KG1 (cell line): ENCODE measurements around the gene TRNP1.
"Not testable (repeated sequence)": the region's sequence is repeated elsewhere in the genome, so short reads cannot be mapped to it uniquely, and the experiment has no call there.

Source experiments
- DNase-seq: peaks from one replicate; lab custom pipeline; 2025; lab: John Stamatoyannopoulos, UW

Gene TRNP1

GRCh38 chr1:26993237-26994019 is at the start of gene TRNP1:
TRNP1 (plus strand) TSS chr1:26993692; CDS start chr1:26993787, 95 bp downstream.
- peak; percentile 16 for DNase-seq

- no peak for DNase-seq
Observed at GRCh38 chr1:26945138-26945537, 48.4 kb upstream of the TRNP1 start.

GRCh38 chr1:26945728-26946127 is 47.8 kb upstream of the TRNP1 start:
- DNase-seq = no peak

GRCh38 chr1:26946270-26946669 is 47.2 kb upstream of the TRNP1 start:
- DNase-seq = no peak

- not testable (repeated sequence) for DNase-seq
Observed at GRCh38 chr1:26948725-26949057, 44.8 kb upstream of the TRNP1 start.

DNA sequence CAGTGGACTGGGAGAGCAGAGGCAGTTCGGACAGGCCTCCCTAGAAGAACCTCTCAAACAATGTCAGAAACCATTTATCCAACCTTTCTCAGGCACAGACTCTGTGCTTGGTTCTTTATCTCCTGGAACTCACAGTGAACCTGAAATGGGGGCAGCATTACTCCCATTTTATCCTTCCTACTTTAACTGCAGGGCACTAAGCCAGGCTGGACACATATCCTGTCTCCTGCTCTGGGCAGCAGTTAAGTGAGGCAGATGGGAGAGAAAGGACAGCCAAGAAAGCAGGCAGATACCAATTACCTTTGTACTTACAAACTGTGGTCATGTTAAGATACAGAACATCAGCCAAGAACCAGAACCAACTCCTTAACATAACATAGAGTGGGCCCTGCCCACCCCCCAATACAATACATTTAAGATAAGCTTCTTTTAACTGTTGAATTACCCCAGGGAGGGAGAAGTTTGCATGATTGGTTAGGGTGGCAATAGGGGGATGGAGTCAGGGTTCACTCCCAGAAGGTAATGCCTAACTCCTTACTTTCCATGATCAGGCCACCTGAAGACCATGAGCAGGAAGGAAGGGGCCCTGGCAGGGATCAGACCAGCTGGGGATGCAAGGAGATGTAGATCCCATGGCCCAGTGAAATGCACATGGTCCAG is 44.1 kb upstream of the TRNP1 start:
- no peak for DNase-seq

DNA sequence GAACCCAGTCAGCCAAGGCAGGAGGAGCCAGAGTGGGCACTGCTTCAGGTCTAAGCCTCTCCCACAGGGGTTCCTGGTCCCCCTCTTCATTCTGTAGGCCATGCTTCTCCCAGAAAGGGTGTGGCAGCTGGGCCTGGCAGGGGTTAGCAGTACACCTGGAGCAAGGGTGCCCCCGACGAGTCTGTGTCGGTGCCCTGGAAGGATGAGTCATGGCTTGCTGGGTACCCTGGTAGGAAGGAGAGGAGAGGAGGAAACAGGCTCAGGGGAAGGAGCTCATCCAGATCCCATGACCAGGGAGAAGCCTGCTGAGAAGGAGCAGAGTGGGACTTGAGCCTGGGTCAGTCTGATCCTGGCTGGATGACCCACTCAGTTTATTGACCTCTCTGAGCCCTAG is 43.6 kb upstream of the TRNP1 start:
- DNase-seq = no peak

DNA sequence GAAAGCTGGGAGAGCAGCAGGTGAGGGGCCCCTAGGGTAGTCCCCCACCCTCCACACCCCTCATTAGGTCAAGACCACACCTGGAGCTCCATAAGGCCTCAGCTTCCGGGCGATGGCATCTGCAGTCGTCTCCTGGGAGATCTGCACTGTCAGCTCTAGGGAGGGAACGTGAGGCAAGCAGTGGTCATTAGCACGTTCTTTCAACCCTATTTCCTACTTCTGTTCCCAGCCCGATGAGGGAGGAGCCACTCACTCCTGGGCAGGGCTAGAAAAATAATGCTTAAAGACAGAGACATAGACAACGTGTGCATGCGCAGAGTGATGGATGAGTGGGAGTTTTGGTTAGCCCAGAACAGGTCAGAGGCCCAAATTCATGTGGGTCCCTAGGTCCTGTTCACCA is 42.9 kb upstream of the TRNP1 start:
- DNase-seq = no peak

DNA sequence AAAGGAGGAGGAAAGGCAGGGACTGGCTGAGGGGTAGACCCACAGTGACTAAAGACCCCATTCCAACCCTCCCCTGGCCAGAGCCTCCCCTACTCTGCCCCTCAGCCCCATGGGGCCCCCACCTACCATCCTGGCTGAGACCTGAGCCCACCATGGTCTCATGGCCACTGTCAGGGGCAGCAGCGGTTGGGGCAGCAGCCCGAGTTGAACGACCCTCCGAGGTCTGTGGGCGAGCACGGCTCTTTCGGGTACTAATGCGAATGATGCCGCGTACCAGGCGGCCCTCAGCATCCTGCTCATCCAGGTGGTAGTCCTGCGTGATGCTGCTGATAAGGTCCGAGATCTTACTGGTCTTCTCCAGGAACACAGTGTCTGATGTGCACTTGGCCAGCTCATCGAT is 42.3 kb upstream of the TRNP1 start:
- no peak for DNase-seq

GRCh38 chr1:26951821-26952497 is 41.5 kb upstream of the TRNP1 start:
- no peak for DNase-seq

- DNase-seq = no peak
Observed at GRCh38 chr1:26953374-26953773, 40.1 kb upstream of the TRNP1 start.

DNA sequence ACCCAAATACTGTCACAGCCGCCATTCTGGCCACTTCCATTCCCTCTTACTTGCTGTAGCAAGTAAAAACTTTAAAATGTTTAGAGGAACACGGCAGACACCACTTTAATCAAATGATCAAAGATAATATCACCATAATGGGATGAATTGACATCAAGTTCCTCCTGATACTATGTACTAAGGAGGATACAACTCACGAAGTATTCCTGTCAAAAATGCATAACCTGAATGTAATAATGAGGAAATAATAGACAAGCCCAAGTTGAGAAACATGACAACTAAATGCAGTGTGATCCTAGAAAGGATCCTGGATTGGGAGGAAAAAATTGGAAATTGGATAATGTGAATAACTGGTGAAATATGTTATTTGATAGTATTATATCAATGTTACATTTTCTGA is 37.2 kb upstream of the TRNP1 start:
- DNase-seq = no peak

- DNase-seq = no peak
Observed at GRCh38 chr1:26957306-26957705, 36.2 kb upstream of the TRNP1 start.

DNA sequence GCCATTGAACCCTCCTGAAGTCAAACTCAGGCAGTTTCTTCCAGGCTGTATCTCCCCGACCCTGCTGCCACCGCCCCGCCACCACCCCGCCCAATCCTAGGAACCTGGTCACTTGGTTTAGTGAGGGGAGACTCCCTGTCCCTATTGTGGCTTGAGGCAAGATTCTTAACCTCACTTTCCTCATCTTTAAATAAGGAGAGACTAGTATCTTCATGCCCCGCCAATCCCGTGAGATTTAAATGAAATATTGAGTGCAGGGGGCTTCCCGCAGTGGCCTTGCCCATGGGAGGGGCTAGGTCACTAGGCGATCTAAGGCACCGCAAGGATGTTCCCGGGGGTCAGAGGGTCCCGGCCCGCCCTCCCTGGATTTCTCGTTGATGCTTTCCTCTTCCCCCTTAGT is 34.2 kb upstream of the TRNP1 start:
- DNase-seq = no peak

DNA sequence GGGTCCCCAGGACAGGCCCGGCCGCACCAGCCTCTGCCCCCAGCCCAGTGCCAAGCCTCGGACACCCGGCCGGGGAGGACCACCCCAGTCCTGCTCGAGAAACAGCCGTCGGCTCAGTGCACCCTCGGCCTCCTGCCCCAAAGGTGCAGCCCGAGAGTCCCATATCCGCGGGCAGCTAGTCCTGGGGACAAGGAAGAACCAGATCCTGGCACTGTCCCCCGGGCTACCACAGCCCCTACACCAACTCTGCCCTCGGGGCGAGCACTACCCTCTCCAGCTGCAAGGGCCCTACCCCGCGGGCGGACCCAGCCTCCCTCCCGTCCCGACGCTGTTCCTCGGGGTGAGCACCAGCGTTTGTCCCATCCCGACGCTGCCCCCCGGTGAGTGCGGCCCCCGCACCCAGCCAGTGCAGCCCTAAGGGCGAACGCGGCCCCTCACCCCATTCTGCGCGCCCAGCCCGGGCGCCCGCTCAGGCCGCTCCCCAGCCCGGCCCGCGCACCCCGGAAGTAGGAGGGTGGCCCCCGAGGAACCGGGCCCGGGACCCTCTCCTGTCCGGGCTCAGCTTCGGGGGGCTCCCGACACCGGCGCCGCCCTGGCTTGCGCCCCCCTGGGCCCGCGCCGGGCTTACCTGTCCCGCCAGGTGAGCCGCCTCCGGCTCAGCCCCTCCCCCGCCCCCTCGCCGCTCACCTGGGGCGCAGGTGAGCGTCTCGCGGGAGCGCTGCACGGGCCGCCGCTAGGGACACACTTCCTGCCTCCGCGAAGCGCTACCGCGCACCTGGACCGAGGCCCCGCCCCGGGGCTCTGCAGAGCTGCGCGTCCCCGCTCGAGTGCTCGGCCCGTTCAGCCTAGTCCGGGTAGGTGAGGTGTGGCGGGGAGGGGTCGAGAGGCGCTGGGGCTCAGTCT is 33.5 kb upstream of the TRNP1 start, which contains the start of gene KDF1:
TSS of gene KDF1 (minus strand) at position 747 of the 903 bp plus-strand sequence. CDS start 8,088 bp downstream, outside the sequence.
- DNase-seq = no peak

DNA sequence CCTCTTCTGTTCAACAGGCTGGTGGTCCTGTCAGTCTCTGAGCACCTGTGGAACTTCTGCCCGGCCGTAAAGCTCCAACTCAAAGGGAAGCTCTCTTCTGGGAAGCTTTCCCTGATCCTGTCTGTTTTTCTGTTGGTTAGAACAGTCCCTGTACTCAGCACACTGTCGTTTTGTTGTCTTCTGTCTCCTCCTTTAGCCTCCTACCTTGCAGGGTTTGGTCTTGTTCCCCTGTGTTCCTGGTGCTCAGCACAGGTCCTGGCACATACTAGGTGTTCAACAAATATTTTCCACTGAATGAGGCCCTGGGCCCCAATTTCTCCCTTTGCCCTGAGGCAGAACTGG is 32.9 kb upstream of the TRNP1 start:
- DNase-seq = no peak

DNA sequence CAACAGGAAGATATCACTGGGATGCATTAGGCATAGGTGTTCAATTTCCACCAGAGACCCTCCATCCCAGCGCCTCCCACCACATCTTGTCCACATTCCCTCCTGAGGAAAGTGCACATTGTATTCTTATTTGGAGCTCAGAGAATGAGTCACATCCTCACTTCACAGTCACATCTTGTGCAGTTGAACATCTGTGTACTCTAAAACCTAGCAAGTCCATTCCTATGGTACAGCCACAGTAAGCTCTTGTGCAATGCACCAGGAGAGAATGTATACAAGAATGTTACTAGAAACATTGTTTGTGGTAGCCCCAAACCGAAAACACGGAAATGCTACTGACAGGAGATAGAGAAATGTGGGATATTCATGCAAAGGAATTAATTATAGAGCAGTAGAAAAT is 31.7 kb upstream of the TRNP1 start:
- no peak for DNase-seq

GRCh38 chr1:26965213-26965612 is 28.3 kb upstream of the TRNP1 start:
- no peak for DNase-seq

DNA sequence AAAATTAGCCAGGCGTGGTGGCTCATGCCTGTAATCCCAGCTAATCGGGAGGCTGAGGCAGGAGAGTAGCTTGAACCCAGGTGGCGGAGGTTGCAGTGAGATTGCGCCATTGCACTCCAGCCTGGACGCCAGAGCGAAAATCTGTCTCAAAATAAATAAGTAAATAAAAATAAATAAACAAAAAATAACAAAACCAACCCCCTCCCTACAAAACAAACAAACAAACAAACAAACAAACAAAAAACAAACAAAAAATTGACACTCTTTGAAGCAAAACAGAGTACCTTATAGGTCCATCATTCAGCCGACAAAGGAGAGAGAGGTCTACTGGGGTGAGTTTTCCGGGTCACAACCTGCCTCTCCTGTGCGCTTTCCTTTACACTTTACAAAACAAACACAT is 27.9 kb upstream of the TRNP1 start:
- DNase-seq = no peak

GRCh38 chr1:26970810-26971209 is 22.7 kb upstream of the TRNP1 start:
- no peak for DNase-seq

DNA sequence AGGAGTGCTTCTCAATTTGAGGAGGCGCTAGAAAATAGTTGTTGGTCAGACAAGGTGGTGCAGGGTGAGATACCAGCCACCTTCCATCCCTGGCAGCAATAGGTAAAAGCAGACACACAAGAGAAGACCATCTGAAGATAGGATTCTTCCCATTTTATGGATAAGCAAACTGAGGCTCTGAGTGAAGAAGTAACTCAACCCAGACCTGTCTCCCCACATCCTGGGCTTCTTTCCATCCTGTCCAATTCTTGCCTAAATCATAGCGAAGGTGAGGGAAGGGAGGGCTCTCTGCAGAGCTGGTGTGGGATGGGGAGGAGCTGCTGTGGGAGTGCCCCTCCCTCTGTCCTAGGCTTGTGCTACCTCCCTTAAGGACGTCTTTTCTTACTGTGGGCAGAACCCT is 21.9 kb upstream of the TRNP1 start:
- DNase-seq = no peak

GRCh38 chr1:26972390-26972789 is 21.1 kb upstream of the TRNP1 start:
- DNase-seq = no peak
